ENCODE results near the gene YIPF1.
"Not testable (repeated sequence)": the region's sequence is repeated elsewhere in the genome, so short reads cannot be mapped to it uniquely, and the experiment has no call there.

YIPF1 gene

GRCh38 chr1:53878492-53879105 lies 11.0 kb downstream of the YIPF1 start:
- no peaks in the 10 kb centered on the region for H3K36me3 ChIP-seq (ENCODE audit: insufficient read depth)
- no peaks in the 10 kb centered on the region for H3K27me3 ChIP-seq (ENCODE audit: insufficient read depth, low read depth)
- peak; percentile 88 for TF ChIP-seq CTCF (conservative IDR thresholded peaks at IDR 0.05; ENCODE audit: low read depth, low read length)
- H2AFZ ChIP-seq (ENCODE audit: low read depth) = no peak overlapping the region
- no peak overlapping the region for H3K27ac ChIP-seq
- H3K9ac ChIP-seq = no peak overlapping the region
- no peak overlapping the region for H3K4me2 ChIP-seq
- no peaks in the 10 kb centered on the region for H3K4me1 ChIP-seq (ENCODE audit: low read depth, poor library complexity, severe bottlenecking)
- H3K79me2 ChIP-seq (ENCODE audit: insufficient read depth, low read depth) = no peaks in the 10 kb centered on the region
- H4K20me1 ChIP-seq (ENCODE audit: insufficient read depth) = no peaks in the 10 kb centered on the region
- no peak overlapping the region for H3K4me3 ChIP-seq (IDR thresholded peaks at IDR 0.05; ENCODE audit: insufficient read depth, low read depth, low read length)

GRCh38 chr1:53875150-53875549 lies 14.4 kb downstream of the YIPF1 start:
- H3K27ac ChIP-seq; H3K79me2 ChIP-seq (ENCODE audit: insufficient read depth, low read depth); H3K9ac ChIP-seq; H4K20me1 ChIP-seq (ENCODE audit: insufficient read depth); H3K27me3 ChIP-seq (ENCODE audit: insufficient read depth, low read depth); H3K4me2 ChIP-seq; H3K4me1 ChIP-seq (ENCODE audit: low read depth, poor library complexity, severe bottlenecking); H3K4me3 ChIP-seq (IDR thresholded peaks at IDR 0.05; ENCODE audit: insufficient read depth, low read depth, low read length); H2AFZ ChIP-seq (ENCODE audit: low read depth); H3K36me3 ChIP-seq (ENCODE audit: insufficient read depth): not testable (repeated sequence)

- TF ChIP-seq CTCF (conservative IDR thresholded peaks at IDR 0.05; ENCODE audit: low read depth, low read length) = no peak
- Histone ChIP-seq H3K9ac (no peak overlapping the region), H3K27ac (no peak overlapping the region), H2AFZ (ENCODE audit: low read depth) (no peak overlapping the region), H3K4me1 (ENCODE audit: low read depth, poor library complexity, severe bottlenecking) (no peaks in the 10 kb centered on the region), H3K36me3 (ENCODE audit: insufficient read depth) (no peaks in the 10 kb centered on the region), H3K4me3 (IDR thresholded peaks at IDR 0.05; ENCODE audit: insufficient read depth, low read depth, low read length) (no peak overlapping the region), H4K20me1 (ENCODE audit: insufficient read depth) (no peaks in the 10 kb centered on the region), H3K4me2 (no peak overlapping the region), H3K27me3 (ENCODE audit: insufficient read depth, low read depth) (no peaks in the 10 kb centered on the region), H3K79me2 (ENCODE audit: insufficient read depth, low read depth) (no peaks in the 10 kb centered on the region)
These were observed 17.7 kb downstream of the YIPF1 start for GRCh38 chr1:53871773-53872484.

GRCh38 chr1:53871221-53871620 lies 18.4 kb downstream of the YIPF1 start:
- Histone ChIP-seq H3K4me1 (ENCODE audit: low read depth, poor library complexity, severe bottlenecking) (no peaks in the 10 kb centered on the region), H3K36me3 (ENCODE audit: insufficient read depth) (no peaks in the 10 kb centered on the region), H2AFZ (ENCODE audit: low read depth) (no peak overlapping the region), H3K27me3 (ENCODE audit: insufficient read depth, low read depth) (no peaks in the 10 kb centered on the region), H3K9ac (no peak overlapping the region), H3K4me2 (no peak overlapping the region), H3K27ac (no peak overlapping the region), H4K20me1 (ENCODE audit: insufficient read depth) (no peaks in the 10 kb centered on the region), H3K79me2 (ENCODE audit: insufficient read depth, low read depth) (no peaks in the 10 kb centered on the region), H3K4me3 (IDR thresholded peaks at IDR 0.05; ENCODE audit: insufficient read depth, low read depth, low read length) (no peak overlapping the region)
- no peak for TF ChIP-seq CTCF (conservative IDR thresholded peaks at IDR 0.05; ENCODE audit: low read depth, low read length)

- no peaks in the 10 kb centered on the region for H3K27me3 ChIP-seq (ENCODE audit: insufficient read depth, low read depth)
- no peaks in the 10 kb centered on the region for H3K4me1 ChIP-seq (ENCODE audit: low read depth, poor library complexity, severe bottlenecking)
- no peak overlapping the region for H3K27ac ChIP-seq
- H3K36me3 ChIP-seq (ENCODE audit: insufficient read depth) = no peaks in the 10 kb centered on the region
- H3K4me2 ChIP-seq = no peak overlapping the region
- H3K79me2 ChIP-seq (ENCODE audit: insufficient read depth, low read depth) = no peaks in the 10 kb centered on the region
- no peaks in the 10 kb centered on the region for H4K20me1 ChIP-seq (ENCODE audit: insufficient read depth)
- no peak overlapping the region for H3K4me3 ChIP-seq (IDR thresholded peaks at IDR 0.05; ENCODE audit: insufficient read depth, low read depth, low read length)
- no peak overlapping the region for H2AFZ ChIP-seq (ENCODE audit: low read depth)
- H3K9ac ChIP-seq = no peak overlapping the region
- TF ChIP-seq CTCF (conservative IDR thresholded peaks at IDR 0.05; ENCODE audit: low read depth, low read length) = no peak
These were observed 20.0 kb downstream of the YIPF1 start for GRCh38 chr1:53869454-53870117.
